ENCODE data around the gene SLC6A19. TPM values are rescaled to one million over a fixed set of nuclear protein-coding genes. Genes with fewer than 3 reads are reported as not detected.

Gene SLC6A19
- total RNA-seq, 1 experiment from 2014 or later: not detected

DNA sequence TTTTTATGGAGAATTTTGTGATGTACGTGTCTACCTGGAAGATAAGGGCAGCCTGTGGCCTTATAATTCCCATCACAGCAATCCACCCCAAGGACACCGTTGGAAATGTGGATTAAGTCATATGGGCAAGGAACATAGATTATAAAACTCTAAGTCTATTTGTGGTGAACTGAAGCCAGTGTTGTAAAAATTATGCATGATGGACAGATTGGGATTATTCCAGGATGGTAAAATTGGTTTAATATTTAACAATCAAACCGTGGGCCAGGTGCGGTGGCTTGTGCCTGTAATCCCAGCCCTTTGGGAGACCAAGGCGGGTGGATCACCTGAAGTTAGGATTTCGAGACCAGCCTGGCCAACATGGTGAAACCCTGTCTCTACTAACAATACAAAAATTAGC is 12.9 kb upstream of the SLC6A19 start:
- no TSS peak for BruUV-seq (replicated peaks)
- intact Hi-C loops (cut with micrococcal nuclease; ENCODE audit: unreplicated experiment): no loop called here
- Histone ChIP-seq H3K4me3 (ENCODE audit: low read depth, low read length, poor library complexity, severe bottlenecking) (no peak overlapping the region), H3K36me3 (ENCODE audit: insufficient read depth, low read length, poor library complexity, severe bottlenecking) (no peaks in the 10 kb centered on the region), H3K9me3 (ENCODE audit: low read depth, low read length, poor library complexity, severe bottlenecking) (no peaks in the 10 kb centered on the region), H3K27ac (ENCODE audit: low read depth, low read length, poor library complexity, severe bottlenecking) (no peak overlapping the region), H3K27me3 (replicated peaks; ENCODE audit: insufficient read depth, low read depth, low read length, poor library complexity) (peaks cover 30% of the 10 kb centered on the region), H3K4me1 (ENCODE audit: insufficient read depth, low read length, poor library complexity, severe bottlenecking) (no peaks in the 10 kb centered on the region)
- no peak for DNase-seq (ENCODE audit: low spot score)
- ChIA-PET CTCF (no interaction called here), POLR2A (ENCODE audit: low non-redundant PET) (no interaction called here)
- TF ChIP-seq, protein P1, sequence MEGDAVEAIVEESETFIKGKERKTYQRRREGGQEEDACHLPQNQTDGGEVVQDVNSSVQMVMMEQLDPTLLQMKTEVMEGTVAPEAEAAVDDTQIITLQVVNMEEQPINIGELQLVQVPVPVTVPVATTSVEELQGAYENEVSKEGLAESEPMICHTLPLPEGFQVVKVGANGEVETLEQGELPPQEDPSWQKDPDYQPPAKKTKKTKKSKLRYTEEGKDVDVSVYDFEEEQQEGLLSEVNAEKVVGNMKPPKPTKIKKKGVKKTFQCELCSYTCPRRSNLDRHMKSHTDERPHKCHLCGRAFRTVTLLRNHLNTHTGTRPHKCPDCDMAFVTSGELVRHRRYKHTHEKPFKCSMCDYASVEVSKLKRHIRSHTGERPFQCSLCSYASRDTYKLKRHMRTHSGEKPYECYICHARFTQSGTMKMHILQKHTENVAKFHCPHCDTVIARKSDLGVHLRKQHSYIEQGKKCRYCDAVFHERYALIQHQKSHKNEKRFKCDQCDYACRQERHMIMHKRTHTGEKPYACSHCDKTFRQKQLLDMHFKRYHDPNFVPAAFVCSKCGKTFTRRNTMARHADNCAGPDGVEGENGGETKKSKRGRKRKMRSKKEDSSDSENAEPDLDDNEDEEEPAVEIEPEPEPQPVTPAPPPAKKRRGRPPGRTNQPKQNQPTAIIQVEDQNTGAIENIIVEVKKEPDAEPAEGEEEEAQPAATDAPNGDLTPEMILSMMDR (conservative IDR thresholded peaks at IDR 0.05; ENCODE audit: low read depth, low read length): no peak
- TF ChIP-seq EZH2 (IDR thresholded peaks at IDR 0.05; ENCODE audit: borderline replicate concordance, low read depth, low read length, poor library complexity, severe bottlenecking): no peak

DNA sequence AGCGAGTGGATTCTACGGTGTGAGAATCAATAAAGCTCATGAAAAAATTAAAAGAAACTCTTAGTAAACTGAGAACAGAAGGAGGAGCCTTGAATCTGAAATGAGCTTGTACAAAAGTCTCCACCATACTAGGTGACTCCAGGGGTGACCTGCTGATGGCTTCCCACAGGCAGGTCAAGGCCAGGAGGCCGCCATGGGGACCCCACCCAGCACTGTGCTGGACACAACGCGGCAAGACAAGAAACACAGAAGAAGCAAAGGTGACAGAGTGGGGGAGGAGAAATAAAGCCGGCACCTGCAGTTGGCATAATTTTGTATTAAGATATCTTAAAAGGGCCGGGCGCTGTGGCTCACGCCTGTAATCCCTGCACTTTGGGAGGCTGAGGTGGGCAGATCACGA is 12.1 kb upstream of the SLC6A19 start:
- ChIA-PET POLR2A (ENCODE audit: low non-redundant PET) (no interaction called here), CTCF (no interaction called here)
- H3K27ac ChIP-seq (ENCODE audit: low read depth, low read length, poor library complexity, severe bottlenecking): no peak overlapping the region
- H3K4me3 ChIP-seq (ENCODE audit: low read depth, low read length, poor library complexity, severe bottlenecking): no peak overlapping the region
- no peak for DNase-seq (ENCODE audit: low spot score)
- H3K9me3 ChIP-seq (ENCODE audit: low read depth, low read length, poor library complexity, severe bottlenecking): no peaks in the 10 kb centered on the region
- TF ChIP-seq, protein P1 (conservative IDR thresholded peaks at IDR 0.05; ENCODE audit: low read depth, low read length): no peak
- no peak for TF ChIP-seq EZH2 (IDR thresholded peaks at IDR 0.05; ENCODE audit: borderline replicate concordance, low read depth, low read length, poor library complexity, severe bottlenecking)
- H3K36me3 ChIP-seq (ENCODE audit: insufficient read depth, low read length, poor library complexity, severe bottlenecking): no peaks in the 10 kb centered on the region
- no peaks in the 10 kb centered on the region for H3K4me1 ChIP-seq (ENCODE audit: insufficient read depth, low read length, poor library complexity, severe bottlenecking)
- intact Hi-C loops (cut with micrococcal nuclease; ENCODE audit: unreplicated experiment): no loop called here
- peaks cover 37% of the 10 kb centered on the region for H3K27me3 ChIP-seq (replicated peaks; ENCODE audit: insufficient read depth, low read depth, low read length, poor library complexity)
- BruUV-seq (replicated peaks): no TSS peak

DNA sequence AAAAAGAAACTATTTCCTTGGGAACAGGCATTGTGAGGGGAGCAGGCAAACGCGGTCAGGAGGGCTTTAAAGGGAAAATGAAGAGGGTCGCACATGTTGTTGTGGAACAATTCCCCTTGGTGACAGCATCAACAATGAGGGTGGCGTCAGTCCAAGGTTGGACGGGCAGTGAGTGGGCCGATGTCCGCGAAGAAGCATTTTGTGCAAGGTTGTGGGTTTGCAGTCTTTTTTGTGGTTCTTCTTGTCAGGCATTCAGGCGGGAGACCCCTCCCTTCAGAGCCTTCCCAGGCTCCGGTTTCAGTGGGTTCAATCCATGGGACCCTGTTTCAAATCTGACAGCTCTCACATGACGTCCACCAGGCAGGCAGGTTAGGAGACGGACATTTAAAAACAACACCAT is 11.1 kb upstream of the SLC6A19 start:
- no peak overlapping the region for H3K27ac ChIP-seq (ENCODE audit: low read depth, low read length, poor library complexity, severe bottlenecking)
- no peak overlapping the region for H3K4me3 ChIP-seq (ENCODE audit: low read depth, low read length, poor library complexity, severe bottlenecking)
- no peaks in the 10 kb centered on the region for H3K4me1 ChIP-seq (ENCODE audit: insufficient read depth, low read length, poor library complexity, severe bottlenecking)
- intact Hi-C loops (cut with micrococcal nuclease; ENCODE audit: unreplicated experiment): no loop called here
- POLR2A ChIA-PET (ENCODE audit: low non-redundant PET): no interaction called here
- BruUV-seq (replicated peaks): no TSS peak
- DNase-seq (ENCODE audit: low spot score): no peak
- no peaks in the 10 kb centered on the region for H3K9me3 ChIP-seq (ENCODE audit: low read depth, low read length, poor library complexity, severe bottlenecking)
- H3K36me3 ChIP-seq (ENCODE audit: insufficient read depth, low read length, poor library complexity, severe bottlenecking): no peaks in the 10 kb centered on the region
- TF ChIP-seq, protein P1 (conservative IDR thresholded peaks at IDR 0.05; ENCODE audit: low read depth, low read length): no peak
- TF ChIP-seq EZH2 (IDR thresholded peaks at IDR 0.05; ENCODE audit: borderline replicate concordance, low read depth, low read length, poor library complexity, severe bottlenecking): no peak
- peaks cover 41% of the 10 kb centered on the region for H3K27me3 ChIP-seq (replicated peaks; ENCODE audit: insufficient read depth, low read depth, low read length, poor library complexity)
- CTCF ChIA-PET: no interaction called here

All from A673 (cell line).